GM18873 (cell line): ENCODE data around the gene PLEKHD1.
"Not testable (repeated sequence)": the region's sequence is repeated elsewhere in the genome, so short reads cannot be mapped to it uniquely, and the experiment has no call there.

Source experiments
- ATAC-seq: cut with Tn5 transposase; IDR thresholded peaks from one replicate; pipeline ENCODE4 v1.9.1; 2021; ENCODE audit warnings: mild to moderate bottlenecking, moderate library complexity, moderate number of reproducible peaks; ENCODE audit not compliant: unreplicated experiment, low FRiP score

The PLEKHD1 gene

DNA sequence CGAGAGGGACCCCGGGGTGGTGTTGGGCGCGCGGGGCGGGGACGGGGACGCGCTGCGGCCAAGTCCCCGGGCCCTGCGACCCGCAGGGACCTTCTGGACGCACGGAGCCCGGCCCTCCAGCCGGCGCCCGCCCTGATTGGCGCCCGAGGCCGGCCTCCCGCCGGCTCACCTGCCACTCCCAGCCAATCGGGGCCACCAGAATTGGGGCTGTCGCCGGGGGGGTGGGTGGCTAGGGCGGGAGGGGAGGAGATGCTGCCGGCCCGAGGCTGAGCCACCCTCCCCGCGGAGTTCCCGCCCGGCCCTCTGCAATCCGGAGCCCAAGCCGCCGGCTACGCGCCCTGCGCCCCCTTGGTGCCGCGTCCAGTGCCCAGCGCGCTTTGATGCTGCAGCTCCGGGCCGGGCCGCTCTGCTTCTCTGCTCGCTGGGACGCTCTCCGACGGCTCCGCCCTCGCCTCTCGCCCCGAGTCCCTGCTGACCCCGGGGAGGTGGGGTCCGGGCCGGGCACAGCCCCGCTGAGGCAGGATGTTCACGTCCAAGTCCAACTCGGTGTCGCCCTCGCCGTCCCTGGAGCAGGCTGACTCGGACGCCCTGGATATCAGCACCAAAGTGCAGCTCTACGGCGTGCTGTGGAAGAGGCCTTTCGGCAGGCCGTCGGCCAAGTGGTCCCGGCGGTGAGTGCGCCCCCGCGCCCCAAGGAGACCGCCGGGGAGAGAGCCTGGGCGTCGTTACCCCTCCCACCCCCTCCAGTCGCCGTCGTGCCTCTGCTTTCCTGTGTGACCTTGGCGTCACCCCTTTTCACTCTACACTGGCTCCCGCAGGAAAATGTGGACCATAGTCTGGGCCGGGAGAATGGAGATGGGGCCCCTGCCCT is at the start of gene PLEKHD1:
PLEKHD1 (plus strand) TSS at position 285 of the 871 bp plus-strand sequence; CDS start at position 523, 238 bp downstream.
- ATAC-seq, result no peak

DNA sequence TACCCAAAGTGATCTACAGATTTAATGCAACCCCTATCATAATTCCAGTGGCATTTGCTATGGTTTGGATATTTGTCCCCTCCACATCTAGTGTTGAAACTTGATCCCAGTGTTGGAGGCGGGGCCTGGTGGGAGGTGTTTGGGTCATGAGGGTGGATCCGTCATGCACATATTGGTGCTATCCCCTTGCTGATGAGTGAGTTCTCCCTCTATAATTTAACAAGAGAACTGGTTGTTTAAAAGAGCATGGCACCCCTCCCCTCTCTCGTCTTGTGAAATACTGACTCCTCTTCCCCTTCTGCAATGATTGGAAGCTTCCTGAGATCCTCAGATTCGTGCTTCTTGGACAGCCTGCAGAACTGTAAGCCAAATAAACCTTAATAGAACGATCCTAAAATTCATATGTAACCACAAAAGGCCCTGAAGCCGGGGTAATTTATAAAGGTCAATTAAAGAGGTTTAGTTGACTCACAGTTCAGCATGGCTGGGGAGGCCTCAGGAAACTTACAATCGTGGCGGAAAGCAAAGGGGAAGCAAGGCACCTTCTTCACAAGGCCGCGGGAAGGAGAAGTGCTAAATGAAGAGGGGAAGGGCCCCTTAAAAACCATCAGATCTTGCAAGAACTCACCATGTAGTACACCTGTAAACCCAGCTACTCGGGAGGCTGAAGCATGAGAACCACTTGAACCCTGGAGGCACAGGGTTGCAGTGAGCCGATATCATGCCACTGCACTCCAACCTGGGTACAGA is 44.8 kb upstream of the PLEKHD1 start:
- ATAC-seq, result no peak

DNA sequence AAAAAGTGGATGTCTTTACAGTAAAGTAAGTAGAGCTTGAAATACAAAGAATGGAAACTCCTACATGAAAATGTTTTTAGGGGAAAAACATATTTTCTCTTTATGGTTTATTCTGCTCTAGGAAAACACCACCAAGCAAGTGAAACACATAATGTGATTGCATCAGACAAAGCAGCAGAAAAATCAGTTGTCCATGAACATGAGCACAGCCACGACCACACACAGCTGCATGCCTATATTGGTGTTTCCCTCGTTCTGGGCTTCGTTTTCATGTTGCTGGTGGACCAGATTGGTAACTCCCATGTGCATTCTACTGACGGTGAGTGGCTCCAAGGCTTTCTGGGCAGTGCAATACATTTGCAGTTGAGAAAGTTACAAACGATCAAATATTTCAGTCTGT is 42.6 kb upstream of the PLEKHD1 start:
- ATAC-seq, result no peak

DNA sequence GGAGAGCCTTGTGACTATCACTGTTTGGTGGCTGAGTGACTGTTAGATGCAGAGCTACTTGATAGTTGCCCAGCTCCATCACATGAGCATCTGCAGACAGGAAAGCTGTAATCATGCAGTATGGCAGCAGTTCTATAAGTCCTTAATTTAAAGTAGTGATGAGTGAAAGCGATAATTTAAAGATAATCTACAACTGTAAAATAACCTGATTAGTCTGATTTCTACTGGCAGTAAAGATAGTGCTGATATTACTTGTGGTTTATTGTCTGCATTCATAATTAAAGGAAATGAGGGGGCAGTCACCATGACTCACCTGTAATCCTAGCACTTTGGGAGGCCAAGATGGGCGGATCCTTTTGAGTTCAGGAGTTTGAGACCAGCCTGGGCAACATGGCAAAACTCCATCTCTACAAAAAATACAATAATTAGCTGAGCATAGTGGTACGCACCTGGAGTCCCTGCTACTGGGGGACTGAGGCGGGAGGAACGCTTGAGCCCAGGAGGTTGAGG is 41.2 kb upstream of the PLEKHD1 start:
- no peak for ATAC-seq

DNA sequence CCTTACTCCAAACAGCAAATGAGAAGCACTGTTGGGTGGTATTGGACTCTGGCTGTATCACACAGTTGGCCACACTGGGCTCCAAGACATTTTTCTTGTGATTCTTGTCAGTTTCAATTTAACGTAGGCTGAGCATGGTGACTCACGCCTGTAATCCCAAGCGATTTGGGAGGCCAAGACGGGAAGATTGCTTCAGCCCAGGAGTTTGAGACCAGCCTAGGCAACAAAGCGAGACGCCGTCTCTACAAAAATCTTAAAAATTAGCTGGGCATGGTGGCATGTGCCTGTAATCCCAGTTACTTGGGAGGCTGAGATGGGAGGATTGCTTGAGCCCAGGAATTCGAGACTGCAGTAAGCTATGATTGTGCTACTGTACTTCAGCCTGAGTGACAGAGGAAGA is 35.3 kb upstream of the PLEKHD1 start:
- no peak for ATAC-seq

DNA sequence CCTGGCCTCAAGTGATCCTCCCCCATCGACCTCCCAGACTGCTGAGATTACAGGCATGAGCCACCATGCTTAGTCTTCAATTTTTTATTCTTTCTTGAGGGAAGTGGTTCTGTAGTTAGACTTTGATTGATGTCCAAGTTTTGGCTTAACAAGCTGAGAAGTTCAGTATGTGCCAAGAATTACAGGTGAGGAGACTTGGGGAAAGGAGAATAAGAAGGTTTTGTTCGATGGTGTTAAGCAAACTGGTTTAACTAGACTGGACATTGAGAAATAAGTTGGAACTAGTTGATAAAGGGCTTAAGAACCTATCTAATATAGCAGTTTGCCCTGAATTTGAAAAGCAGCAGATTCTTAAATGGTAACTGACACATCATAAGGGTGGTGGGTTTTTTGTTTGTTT is 32.6 kb upstream of the PLEKHD1 start:
- ATAC-seq, result no peak

DNA sequence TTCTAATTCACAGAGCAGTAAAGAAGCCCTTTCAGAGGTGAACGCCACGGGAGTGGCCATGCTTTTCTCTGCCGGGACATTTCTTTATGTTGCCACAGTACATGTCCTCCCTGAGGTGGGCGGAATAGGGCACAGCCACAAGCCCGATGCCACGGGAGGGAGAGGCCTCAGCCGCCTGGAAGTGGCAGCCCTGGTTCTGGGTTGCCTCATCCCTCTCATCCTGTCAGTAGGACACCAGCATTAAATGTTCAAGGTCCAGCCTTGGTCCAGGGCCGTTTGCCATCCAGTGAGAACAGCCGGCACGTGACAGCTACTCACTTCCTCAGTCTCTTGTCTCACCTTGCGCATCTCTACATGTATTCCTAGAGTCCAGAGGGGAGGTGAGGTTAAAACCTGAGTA is 26.2 kb upstream of the PLEKHD1 start:
- ATAC-seq, result no peak

DNA sequence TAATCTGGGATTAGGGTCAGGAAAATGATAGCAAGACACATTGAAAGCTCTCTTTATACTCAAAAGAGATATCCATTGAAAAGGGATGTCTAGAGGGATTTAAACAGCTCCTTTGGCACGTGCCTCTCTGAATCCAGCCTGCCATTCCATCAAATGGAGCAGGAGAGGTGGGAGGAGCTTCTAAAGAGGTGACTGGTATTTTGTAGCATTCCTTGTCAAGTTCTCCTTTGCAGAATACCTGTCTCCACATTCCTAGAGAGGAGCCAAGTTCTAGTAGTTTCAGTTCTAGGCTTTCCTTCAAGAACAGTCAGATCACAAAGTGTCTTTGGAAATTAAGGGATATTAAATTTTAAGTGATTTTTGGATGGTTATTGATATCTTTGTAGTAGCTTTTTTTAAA is 25.4 kb upstream of the PLEKHD1 start:
- ATAC-seq, result no peak

DNA sequence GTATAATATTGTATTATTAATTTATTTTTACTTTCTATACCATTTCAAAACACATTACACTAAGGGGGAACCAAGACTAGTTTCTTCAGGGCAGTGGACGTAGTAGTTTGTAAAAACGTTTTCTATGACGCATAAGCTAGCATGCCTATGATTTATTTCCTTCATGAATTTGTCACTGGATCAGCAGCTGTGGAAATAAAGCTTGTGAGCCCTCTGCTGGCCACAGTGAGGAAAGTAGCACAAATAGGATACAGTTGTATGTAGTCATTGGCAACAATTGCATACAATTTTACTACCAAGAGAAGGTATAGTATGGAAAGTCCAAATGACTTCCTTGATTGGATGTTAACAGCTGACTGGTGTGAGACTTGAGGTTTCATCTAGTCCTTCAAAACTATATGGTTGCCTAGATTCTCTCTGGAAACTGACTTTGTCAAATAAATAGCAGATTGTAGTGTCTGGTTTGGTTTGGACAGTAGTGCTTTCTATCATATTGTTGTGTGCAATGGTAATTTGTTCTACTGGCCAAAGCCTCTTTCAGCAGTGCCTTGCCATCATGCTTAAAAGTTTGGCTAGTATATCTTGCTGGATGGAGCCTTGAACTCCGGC is 24.3 kb upstream of the PLEKHD1 start:
- no peak for ATAC-seq

DNA sequence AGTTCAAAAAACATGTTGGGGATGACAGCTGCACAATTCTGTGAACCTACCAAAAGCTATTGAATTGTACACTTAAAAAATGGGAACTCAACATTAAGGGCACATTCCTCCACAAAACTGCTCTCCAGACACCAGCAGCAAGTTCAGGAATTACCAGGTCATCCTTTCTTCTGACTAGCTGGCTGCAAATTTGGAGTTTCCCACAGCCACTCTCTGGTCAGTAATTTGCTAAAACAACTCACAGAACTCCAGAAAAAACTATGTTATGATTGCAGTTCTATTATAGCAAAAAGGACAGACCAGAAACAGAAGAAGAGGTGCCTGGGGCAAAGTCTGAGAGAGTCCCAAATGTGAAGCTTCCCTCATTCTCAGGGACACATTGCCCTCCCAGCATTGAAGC is 20.1 kb upstream of the PLEKHD1 start:
- ATAC-seq, result no peak

DNA sequence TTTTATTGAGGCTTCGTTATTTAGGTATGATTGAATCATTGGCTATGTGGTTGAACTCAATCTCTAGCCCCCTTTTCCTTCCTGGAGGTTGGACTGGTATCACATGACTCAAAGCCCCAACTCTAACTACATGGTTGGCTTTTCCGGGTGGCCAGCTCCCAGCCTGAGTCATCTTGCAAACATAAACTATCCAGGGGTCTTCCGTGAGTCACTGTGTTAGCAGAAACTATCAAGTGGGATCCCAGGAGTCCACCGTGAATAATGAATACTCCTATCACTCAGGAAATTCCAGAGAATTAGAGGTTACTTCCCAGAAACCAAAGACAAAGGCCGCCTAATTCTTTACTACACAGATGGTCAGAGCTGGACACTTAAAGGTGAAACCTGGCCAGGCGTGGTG is 19.7 kb upstream of the PLEKHD1 start:
- ATAC-seq, result no peak

DNA sequence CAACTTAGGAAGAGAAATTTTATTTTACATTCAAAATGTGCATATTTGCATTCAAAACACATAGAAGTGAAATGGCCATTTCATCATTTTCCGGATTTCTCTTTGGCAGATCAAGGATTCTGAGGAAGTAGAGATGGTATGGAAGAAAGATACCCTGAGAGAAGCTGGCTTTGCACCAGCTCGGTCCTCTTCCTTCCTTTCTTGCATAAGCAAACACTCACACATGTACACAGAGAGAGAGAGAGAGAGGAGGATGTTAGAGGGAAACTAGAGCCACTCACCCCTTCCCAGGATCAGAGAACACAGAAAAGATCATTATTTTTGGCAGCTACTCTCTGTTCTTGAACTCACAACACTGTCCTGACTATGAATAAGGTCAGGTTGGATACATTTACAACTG is 15.6 kb upstream of the PLEKHD1 start:
- ATAC-seq, result no peak

DNA sequence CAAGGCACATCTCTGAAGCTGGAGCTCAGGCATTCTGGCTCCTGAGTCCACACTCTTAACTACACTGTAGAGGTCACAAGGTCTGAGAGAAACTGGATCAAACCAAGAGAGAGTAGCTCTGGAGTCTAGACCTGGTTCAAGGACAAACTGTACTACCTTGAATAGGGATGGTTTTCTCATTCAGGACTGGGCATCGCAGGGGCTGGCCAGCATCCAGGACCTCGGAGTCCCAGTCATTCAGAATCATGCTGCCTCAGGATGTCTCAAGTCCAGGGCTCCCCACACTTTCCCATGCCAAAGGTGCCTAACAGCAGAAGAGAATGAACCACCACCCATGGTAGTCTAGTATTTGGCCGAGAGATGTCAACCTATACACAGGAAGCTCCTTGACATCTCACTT is 13.1 kb upstream of the PLEKHD1 start:
- ATAC-seq, result no peak

DNA sequence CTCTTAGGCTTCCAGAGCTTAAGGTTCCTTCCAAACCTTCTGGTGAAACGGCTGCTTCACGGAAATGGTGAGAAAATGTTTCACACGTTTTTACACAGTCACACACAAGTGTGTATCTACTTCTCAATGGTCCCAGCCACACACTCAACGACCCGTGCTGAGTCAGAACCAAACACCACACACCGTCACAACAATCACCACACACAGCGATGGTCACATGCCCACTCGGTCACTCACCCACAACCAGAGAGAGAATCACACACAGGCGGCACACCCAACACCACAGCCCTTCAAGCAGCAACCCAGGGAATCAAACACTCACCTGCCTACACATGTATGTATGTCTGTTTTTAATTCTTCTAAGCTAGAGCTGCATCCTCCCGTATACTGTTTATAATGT is 12.6 kb upstream of the PLEKHD1 start:
- ATAC-seq, result no peak

DNA sequence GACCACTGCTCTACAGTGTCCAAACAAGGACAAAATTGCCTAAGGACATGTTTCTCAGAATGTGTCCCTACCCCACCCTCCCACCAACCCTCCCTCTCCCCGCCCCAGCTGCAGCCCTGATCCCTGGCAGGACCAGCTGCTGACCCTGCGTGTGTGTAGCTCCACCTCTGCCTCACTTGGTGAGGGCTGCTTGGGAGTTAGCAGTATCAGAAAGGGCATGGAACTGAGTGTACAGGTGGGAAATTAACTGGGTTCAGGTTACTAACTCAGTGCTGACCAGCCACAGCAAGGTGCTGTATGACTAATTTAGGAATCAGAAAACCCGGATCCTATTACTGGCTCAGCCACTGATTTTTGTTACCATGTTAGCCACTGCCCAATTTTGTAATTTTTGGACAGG is 11.3 kb upstream of the PLEKHD1 start:
- no peak for ATAC-seq

DNA sequence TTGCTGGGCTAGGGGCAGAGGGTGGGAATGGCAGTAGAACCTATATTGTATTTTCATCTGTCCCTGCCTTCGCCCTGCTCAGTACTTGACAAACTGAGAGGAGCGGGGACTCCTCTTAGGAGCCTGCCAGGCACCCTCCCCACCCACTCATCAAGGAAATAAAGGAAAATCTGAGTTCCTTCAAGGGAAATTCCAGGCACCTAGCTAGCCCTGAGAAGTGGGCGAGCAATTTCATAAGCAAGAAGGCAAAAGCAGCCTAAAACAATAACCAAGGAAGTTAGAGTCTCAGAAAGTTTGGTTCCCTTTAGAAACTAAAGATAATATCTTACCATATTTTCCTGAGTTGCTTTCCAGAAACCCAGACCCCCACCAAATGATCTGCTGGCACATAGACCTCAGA is 10.6 kb upstream of the PLEKHD1 start:
- ATAC-seq, result no peak

DNA sequence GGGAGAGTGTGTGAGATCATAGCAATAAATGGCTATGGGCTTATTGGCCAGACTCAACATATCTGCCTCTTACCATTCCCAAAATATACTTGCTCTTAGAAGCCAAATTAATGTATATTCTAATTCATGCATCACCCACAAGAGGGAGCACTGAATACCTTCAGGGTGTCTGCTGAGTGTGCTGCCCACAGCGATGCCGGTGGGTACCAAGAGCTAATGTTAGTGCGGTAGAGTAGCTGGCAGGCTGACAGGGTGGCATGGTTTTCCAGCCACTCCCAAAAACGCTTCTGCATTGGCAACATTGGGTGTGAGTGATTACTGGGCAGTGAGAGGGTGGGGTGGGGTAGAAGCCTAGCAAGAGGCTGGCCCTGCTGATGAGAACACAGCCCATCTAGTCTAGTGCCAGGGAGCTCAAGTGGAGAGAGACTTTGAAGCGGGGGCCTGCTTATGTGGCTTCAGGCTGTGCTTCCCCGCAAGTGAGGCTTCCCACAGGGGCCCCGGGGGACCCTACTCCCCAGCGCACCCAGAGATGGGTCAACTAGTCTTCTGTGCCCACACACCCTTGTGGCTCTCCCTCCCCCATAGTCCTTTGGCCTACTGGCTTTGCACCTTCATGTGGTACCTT is 9.2 kb upstream of the PLEKHD1 start:
- no peak for ATAC-seq

DNA sequence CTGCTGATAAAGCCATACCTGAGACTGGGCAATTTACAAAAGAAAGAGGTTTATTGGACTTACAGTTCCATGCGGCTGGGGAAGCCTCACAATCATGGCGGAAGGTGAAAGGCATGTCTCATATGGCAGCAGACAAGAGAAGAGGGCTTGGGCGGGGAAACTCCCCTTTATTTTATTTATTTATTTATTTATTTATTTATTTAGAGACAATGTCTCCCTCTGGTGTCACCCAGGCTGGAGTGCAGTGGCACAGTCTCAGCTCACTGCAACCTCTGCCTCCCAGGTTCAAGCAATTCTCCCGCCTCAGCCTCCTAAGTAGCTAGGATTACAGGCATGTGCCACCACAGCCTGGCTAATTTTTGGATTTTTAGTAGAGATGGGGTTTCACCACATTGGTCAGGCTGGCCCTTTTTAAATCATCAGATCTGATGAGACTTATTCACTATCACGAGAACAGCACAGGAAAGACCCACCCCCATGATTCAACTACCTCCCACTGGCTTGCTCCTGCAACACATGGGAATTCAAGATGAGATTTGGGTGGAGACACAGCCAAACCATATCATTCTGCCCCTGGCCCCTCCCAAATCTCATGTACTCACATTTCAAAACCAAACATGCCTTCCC is 7.6 kb upstream of the PLEKHD1 start:
- not testable (repeated sequence) for ATAC-seq

DNA sequence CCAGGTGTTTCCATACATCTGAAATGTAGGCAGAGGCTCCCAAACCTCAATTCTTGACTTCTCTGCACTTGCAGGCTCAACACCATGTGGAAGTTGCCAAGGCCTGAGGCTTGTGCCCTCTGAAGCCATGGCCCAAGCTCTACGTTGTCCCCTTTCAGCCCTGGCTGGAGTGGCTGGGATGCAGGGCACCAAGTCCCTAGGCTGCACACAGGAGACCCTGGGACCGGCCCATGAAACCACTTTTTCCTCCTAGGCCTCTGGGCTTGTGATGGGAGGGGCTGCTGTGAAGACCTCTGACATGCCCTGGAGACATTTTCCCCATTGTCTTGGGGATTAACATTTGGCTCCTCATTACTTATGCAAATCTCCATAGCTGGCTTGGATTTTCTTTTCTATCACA is 6.5 kb upstream of the PLEKHD1 start:
- not testable (repeated sequence) for ATAC-seq

DNA sequence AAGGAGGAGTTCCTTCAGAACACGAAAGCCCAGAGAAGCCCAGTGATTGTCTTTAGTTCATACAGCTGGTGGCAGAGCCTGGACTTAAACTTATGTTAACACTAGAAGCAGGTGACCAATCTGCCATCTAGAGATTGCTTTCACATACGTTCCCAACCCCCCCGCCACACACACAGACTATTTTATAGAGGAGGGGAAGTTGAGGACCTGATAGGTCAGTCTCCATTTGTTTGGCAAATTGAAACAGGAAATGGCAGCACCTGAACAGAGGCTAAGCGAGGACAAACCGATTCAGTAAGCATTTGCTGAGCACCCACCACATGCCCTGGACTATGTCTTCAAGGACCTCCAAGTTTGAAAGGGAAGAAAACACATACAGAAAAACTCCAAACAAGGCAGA is 4.8 kb upstream of the PLEKHD1 start:
- ATAC-seq, result no peak
